Smooth muscle cell of the pulmonary artery (primary cell): ENCODE measurements around the gene SYNRG. TPM values are rescaled to one million over a fixed set of nuclear protein-coding genes. Genes with fewer than 3 reads are reported as not detected.

Experiments used
- total RNA-seq: library from RNA; depleted of rRNA; stranded (reverse); fragments of >200 nt; gene quantifications from 2 replicates; pipeline ENCODE4 v1.2.3, GENCODE V29; 2014

SYNRG gene, protein sequence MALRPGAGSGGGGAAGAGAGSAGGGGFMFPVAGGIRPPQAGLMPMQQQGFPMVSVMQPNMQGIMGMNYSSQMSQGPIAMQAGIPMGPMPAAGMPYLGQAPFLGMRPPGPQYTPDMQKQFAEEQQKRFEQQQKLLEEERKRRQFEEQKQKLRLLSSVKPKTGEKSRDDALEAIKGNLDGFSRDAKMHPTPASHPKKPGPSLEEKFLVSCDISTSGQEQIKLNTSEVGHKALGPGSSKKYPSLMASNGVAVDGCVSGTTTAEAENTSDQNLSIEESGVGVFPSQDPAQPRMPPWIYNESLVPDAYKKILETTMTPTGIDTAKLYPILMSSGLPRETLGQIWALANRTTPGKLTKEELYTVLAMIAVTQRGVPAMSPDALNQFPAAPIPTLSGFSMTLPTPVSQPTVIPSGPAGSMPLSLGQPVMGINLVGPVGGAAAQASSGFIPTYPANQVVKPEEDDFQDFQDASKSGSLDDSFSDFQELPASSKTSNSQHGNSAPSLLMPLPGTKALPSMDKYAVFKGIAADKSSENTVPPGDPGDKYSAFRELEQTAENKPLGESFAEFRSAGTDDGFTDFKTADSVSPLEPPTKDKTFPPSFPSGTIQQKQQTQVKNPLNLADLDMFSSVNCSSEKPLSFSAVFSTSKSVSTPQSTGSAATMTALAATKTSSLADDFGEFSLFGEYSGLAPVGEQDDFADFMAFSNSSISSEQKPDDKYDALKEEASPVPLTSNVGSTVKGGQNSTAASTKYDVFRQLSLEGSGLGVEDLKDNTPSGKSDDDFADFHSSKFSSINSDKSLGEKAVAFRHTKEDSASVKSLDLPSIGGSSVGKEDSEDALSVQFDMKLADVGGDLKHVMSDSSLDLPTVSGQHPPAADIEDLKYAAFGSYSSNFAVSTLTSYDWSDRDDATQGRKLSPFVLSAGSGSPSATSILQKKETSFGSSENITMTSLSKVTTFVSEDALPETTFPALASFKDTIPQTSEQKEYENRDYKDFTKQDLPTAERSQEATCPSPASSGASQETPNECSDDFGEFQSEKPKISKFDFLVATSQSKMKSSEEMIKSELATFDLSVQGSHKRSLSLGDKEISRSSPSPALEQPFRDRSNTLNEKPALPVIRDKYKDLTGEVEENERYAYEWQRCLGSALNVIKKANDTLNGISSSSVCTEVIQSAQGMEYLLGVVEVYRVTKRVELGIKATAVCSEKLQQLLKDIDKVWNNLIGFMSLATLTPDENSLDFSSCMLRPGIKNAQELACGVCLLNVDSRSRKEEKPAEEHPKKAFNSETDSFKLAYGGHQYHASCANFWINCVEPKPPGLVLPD (N-terminal part only)
- total RNA-seq = 19.6 and 22.6 TPM in 2 replicates

DNA sequence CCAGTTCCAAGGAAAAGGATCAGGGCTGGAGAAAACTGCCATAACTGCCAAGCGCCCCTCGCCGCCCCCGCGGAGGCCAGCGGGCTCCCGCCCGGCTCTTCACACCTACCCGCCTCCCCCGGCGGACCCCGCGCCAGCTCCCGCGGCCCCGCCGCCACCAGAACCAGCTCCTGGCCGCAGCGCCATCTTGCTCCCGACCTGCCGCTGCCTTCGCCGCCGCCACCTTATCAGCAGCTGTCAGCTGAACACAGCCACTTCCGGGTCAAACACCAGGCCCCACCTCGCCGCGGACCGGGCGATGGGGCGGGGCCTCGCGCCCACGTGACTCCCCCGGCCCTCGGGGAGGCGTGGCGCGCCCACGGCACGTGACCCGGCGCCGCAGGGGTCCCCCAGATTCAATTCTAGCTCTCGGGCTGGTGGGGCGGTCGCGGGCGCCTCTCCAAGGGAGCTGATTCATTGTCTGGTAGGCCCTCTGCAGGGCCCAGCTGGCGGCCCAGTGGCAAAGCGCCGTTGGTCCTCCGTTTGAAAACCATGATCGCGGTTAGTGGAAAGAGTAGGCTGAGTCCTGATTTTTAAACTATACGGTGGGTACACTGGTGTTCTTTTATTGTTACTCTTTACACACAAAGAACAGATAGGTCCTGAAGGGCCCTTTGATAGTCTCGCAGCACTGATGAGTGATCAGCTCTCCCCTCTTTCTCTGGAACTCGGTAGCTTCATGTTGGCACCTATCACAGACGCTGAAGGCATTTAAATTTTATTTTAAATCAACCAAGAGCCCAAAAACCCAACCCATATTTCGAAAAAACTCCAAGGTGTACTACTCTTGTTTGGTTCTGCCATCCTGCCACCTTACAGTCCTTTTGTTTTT, at the start of gene SYNRG:
TSS of gene SYNRG (minus strand) at position 249 of the 871 bp plus-strand sequence. CDS start at position 186, 63 bp downstream.

DNA sequence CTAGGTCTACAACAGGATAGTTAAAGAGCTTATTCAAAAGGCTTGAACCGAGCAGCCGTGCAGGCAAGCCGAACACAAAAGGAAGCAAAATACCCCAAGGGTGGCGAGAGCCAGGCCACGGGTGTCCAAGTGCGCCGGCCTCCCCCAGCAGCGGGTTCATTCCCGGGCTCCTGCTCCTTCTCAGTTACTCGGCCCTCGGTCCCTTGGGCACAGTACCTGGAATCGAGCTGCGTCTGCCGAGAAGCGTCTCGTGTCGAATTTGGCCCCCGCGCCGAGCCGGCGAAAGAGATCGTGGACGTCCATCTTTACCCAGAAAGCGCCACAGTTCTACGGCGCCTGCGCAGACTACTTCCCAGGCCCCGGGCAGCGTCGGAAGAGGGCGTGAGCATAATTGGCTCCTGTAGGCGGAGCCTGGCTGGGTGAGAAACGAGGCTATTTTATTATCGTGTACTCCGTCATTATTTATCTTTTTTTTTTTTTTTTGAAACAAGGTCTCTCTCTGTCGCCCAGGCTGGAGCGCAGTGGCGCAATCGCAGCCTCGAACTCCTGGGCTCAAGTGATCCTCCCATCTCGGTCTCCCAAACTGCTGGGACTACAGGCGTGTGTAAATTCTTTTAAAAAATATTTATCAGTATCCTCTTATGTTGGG, 34.0 kb upstream of the SYNRG start, which contains the start of gene DDX52:
TSS of gene DDX52 (minus strand) at position 329 of the 649 bp plus-strand sequence. CDS start at position 303, 26 bp downstream.

DNA sequence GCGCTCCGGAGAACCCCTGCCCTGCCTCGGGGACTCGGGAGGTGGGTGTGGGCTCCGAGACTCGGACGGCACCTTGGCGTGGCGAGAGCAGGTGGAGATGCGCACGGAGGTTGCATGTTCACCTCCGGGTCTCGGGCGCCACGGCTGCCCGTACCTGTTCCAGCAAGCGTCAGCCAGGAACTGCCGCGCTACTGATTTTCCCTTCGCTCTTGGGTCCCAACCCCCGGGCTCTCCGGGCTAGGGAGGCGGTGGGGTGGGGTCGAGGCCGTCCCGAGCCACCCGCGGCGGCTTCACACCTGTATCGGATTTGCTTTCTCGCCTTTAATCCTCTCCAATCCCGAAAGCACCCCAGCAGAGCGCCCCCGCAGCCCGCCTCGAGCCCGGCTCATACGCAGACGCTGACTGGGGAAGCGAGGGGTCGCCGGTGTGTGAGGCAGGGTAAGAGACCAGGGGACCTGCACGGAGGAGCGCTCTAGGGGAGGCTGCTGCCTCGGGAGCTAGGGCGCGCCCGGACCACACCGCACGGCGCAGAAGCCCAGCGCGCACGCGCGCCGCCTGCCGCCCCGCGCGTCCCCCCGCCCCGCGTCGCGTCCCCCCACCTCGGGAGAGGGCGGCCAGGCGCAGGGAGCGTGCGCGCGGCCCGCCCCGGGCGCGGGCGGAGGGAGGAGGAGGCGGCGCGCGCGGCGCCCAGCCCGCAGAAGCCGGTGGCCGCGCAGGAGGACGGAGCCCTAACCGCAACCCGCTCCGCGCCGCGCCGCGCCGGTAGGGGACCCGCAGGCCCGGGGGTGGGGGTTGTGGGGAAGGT, 119.8 kb downstream of the SYNRG start, which contains the start of gene DUSP14:
TSS of gene DUSP14 (plus strand) at position 695 of the 805 bp plus-strand sequence. CDS start 22,382 bp downstream, outside the sequence.

Other genes with a start within 250 kb of the SYNRG start
- gene C17orf78, start 233.4 kb downstream of the SYNRG start, total RNA-seq = not detected in 2 replicates
- gene ACACA, start 202.6 kb downstream of the SYNRG start, total RNA-seq = 71.8 and 109 TPM in 2 replicates
- 16.8 and 17.8 TPM in 2 replicates for gene TADA2A, start 202.5 kb downstream of the SYNRG start, total RNA-seq
- 38.3 and 49.6 TPM in 2 replicates for gene DUSP14, start 119.5 kb downstream of the SYNRG start, total RNA-seq
- 15.5 and 16.6 TPM in 2 replicates for gene DDX52, start 34.0 kb upstream of the SYNRG start, total RNA-seq
- gene HNF1B, start 135.6 kb upstream of the SYNRG start, total RNA-seq = not detected in 2 replicates